Activated CD8-positive, alpha-beta memory T cell treated with anti-CD3 and anti-CD28 coated beads for 1 hour (primary cell): Measurements from ENCODE around the gene CTBP1.
"Not testable (repeated sequence)": the region's sequence is repeated elsewhere in the genome, so short reads cannot be mapped to it uniquely, and the experiment has no call there.

Source experiments
- DNase-seq, 2 donors: peaks; one replicate each; pipeline ENCODE4 v3.0.0-alpha.2; 2020; ENCODE audit warnings: low read depth in 1 of 2; ENCODE audit errors: extremely low read depth in 1 of 2

CTBP1 gene

DNA sequence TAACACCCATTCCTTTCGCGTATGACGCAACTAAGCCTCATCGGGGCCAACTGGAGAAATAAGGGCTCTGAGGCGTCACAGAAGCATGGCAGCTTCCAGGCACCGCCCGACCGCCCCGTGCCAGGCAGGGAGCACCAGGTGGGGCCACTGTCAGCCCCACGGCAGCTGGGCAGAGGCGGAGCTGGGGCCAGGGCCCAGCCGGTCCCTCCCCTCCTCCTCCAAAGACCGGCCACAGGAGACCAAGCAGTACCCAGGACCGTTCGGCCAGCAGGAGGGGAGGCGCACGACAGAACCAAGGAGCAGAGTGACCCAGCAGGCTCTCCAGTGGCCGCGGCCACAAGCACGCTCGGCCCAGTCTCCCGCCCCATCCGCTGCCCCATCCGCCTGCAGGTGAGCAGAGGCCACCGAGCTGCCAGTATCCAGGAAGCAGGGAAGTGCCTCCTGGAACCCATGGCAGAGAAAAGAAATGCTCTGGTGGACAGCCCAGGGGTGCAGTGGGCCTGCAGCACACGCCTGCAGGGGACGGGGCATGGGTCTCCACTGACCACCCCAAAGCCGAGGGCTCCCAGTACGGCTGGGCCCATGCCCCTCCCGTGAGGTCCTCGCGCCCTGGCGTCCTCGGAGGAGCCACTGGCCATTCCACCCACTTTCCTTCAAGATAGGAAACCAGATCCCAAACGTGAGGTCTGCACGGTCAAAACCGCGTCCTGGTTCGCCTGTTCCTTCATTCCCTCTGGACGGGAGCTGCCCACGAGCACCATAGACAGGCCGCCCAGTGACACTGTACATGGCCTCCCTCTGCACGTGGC lies 9.6 kb downstream of the CTBP1 start:
- DNase-seq: no peak

DNA sequence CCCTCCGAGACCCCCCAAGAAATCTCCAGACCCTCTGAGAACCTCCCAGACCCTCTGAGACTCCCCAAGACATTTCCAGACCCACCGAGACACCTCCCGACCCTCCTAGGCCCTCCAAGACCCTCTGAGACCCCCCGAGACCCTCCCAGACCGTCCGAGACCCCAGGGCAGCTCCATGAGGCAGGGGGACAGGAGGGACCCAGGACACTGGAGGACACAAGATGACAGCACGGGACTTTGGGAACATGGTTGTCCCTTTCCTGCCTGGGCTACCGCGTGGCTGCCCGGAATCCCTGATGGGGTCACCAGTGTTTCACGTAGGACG lies 10.3 kb downstream of the CTBP1 start:
- DNase-seq: no peak

DNA sequence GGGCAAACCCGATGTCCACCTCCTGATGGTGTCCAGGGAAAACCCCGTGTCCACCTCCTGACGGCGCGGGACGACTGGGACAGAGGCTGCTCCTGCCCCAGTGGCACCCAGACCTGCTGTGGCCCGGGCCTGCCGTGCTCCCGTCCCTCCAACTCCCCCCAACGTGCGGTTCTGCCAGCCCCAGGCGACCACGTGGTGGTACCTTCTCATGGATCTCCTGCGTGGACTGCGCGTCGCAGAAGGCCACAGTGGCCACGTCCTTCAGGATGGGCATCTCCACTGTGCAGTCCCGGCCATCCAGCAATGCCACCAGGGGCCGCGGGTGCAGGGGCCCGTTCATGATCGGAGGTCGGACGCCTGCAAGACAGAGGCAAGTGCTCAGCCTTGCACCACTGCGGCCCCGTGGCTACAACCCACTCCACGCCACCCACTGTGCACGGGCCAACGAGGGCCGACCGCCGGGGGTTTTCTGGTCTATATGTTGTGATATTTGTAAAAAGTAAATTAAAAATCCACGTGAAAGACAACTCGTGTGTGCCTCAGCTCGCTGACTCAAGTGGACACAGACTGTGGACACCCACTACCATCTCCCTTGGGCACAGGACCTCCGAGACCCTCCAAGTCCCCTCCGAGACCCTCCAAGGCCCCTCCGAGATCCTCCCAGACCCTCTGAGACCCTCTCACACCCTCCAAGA lies 10.8 kb downstream of the CTBP1 start:
- DNase-seq: no peak

DNA sequence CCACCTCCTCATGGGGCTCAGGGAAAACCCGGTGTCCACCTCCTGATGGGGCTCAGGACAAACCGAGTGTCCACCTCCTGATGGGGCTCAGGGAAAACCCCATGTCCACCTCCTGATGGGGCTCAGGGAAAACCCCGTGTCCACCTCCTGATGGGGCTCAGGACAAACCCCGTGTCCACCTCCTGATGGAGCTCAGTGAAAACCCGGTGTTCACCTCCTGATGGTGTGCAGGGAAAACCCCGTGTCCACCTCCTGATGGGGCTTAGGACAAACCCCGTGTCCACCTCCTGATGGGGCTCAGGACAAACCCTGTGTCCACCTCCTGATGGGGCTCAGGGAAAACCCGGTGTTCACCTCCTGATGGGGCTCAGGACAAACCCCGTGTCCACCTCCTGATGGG lies 11.7 kb downstream of the CTBP1 start:
- DNase-seq: not testable (repeated sequence)

DNA sequence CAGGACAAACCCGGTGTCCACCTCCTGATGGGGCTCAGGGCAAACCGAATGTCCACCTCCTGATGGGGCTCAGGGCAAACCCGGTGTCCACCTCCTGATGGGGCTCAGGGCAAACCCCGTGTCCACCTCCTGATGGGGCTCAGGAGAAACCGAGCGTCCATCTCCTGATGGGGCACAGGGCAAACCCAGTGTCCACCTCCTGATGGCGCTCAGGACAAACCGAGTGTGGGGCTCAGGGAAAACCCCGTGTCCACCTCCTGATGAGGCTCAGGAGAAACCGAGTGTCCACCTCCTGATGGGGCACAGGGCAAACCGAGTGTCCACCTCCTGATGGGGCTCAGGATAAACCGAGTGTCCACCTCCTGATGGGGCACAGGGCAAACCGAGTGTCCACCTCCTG lies 12.1 kb downstream of the CTBP1 start:
- not testable (repeated sequence) for DNase-seq

DNA sequence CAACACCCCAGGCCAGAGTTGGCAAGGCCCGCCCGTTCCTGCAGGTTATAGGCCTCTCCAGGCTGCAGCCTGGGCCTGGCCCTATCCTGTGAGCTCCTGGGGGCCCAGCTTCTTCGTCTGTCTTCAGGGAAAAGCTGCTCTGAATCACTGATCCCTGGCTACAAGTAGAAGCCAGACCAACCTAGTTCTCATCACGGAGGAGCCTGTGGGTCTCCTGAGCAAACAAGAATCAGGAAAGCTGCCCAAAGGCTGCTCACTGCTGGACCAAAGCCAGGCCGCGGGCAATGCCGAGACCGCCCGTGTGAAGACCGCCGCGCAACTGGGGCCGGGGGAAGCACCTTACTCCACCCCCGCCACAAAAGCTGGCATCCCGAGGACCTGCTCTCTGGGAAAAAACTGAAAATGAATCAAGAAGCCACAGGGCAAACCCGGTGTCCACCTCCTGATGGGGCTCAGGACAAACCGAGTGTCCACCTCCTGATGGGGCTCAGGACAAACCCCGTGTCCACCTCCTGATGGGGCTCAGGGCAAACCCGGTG lies 12.8 kb downstream of the CTBP1 start:
- no peak for DNase-seq

DNA sequence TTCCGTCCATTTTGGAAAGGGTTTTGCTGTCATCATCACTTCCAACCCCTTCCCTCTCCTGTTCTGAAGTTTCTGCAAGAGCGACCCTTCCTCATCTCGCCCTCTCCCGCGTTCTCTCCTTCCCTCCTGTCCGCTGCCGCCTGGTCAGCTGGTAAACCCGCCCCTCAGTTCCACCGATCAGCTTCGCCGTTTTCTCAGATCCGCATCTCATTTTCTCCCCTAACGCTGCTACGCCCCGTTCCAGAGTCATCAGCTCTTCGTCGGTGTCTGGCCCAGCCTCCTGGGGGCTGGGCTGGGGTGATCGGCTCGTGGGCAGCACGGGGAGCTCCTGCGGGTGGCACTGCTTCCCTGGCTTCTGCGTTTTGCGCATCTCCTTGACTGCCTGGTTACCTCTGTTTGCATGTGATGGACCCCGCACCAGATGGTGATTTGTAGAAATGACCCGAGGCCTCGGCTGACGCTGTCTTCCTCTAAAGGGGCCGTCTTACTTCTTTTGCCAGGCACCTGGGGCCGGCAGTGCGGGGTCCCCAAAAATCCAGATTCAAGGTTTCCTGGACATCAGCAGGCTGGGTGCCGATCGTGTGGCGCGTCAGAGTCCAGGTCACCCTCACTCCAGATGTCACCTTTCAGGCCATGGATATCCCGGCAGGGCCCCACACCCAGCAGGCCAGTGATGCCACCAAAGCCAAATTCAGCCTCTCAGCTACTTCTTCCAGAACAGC lies 13.4 kb downstream of the CTBP1 start:
- DNase-seq: no peak

DNA sequence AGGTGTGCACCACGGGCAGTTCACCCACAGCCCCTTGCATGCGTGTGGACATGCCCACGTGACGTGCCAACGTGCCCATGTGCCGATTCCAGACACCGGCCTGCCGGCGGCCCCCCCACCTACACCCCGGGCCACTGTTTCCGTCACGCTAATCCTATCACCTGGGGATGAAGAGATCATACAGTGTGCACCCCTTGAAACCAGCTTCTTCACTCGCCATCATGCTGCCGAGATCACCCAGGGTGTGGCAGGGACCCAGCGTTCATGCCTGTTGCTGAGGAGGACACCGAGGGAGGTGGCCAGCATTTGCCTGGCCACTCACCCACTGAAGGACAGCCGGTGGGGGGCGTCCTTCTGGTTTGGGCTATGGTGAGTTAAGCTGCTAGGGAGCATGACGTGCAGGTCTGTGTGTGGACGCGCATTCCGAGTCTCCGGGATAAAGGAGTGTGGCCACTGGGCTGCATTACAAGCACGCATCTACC lies 14.1 kb downstream of the CTBP1 start:
- DNase-seq: no peak

DNA sequence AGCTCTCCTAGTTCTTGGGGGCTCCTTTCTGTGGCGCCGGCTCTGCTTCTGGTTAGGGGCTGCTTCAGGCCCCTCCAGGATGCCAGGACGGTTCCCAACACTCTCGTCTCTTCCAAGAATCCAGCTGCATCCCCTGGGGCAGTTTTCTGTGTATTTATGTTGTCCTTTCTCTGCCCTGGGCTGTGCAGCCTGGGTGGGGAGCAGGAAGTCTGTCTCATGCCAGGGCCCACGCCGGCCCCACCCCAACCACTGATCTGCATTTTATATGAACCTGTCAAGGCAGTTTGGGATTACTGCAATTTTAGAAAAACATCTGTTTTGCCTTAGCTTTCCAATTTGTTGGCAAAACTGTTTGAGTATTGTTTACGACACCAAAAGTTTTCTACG lies 14.6 kb downstream of the CTBP1 start:
- DNase-seq: no peak

DNA sequence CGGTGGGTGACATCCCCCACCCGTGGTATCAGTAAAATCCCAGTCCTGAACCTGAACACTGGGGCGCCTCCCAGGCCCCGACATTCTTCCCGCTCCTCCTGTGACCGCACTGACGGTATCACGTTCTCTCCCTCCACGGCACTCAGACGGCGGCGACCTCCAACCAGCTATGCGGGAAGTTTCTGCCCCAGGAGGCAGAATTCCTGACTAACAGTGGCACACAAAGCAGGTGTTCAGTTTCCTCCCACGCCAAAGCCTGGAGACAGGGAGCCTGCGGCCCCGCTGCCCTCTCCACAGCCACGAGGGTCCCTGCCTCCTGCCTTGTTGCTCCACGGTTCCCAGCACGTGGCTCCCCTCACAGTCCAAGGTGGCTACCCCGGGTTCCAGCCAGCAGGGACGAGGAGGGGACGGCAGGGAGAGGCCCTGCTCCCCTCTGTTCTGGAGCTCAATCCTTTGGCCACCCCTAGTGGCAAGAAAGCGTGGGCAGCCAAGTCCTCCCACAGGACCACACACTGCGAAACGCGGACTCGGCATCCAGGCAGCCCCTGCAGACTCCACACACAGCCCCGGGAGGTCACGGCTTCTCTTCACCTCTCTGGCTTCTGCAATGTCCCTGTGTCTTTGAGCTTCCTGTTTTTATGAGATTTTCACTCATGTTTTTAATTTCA lies 15.2 kb downstream of the CTBP1 start:
- no peak for DNase-seq

DNA sequence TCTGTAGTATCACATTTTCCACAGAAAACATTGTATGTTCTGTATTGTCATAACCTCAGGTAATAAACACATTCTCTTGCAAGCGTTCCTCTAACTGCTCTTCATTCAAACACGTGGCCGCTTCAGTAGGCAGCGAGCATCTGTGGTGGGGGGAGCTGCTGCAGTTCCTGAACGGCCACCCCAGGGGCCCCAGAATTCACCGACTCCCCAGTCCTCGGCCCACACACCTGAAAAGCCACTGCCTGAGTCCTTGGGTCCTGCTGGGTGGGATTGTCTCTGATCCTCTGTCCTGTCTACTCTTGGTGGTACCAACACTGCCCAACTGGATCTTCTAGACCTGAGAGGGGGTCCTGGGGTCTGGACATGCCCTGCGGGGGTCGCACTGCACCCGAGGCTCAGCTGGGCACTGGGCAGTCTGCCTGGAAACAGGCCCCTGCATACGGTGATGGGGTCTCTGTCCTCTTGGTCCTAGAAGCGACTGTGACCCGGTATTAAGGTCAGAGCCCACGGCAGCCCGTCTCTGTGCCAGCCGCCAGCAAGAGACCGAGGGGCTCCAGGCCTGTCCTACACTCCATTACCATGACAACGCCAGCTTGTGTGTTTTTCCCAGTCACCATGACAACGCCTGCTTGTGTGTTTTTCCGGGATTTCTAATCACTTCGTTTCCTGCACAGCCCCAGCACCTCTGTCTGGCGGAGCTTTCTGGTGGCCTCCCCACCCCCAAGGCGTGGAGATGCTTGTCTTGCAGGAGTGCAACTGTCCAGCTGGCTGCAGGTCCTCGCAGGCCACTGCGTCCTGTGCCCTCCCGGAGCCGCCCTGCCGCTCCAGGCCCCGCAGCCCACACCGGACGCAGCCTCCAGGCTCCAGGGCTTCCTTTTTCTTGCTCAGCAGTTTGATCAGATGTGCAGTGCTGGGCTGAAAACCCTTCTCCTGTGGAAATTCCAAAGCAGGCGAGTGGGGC lies 16.0 kb downstream of the CTBP1 start:
- DNase-seq: no peak

DNA sequence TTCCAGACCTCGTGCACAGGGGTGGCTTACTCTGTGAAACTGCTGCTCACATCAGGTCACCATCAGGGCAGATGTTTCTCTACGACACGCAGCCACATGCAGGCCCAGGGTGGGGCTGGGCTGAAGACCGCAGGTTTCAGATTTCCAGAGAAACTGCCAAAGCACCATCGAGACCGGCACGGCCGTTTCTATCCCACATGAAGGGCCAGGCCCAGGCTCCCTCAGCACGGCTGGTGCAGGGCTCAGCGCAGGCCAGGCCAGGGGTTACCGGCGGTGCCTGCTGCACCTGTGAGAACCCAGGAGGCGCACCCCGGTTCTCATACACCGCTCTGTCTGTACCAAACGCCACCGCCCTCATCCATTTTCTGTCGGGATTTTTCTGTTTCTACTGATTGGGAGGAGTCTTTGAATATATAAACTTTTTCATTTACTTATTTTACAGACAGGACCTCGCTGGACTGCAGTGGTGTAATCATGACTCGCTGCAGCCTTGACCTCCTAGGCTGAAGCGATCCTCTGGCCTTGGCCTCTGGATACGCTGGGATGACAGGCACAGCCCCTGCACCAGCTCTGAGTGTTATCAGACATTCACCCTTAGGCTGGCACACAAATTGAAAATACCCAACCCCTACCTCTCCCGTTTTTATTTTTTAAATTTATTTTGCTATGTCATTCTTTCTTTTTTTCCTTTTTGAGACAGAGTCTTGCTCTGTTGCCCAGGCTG lies 17.1 kb downstream of the CTBP1 start:
- DNase-seq: no peak

DNA sequence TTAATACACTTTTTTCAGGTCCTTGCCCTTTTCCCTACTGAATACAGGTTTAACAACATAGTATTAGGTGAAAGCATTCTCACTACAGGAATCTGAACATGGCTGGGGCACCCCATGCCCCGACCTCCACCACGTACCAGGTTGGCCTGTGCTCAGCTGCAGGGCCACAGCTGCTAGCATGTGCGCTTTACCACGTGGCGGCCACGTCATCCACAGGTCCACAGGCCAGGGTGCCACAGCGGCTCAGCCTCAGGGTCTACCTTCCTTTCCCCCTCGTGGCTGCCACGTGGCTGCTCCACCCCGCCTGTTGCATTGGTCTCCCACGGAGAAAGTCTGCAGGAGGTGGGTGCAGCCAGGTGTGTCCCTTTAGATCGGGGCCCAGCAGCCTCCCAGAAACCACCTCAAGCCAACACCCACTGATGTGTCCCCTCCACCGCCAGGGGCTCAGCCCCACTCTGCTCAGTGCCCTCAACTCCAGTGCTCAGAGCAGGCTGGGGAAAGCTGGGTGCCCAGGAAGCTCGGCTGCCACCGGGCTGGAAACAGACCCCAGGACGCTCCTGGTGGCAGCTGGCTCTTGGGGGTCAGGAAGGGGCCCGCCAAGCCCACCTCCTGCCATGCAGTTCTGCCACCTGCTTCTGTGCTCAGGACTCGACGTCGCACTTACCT lies 17.8 kb downstream of the CTBP1 start:
- no peak for DNase-seq

DNA sequence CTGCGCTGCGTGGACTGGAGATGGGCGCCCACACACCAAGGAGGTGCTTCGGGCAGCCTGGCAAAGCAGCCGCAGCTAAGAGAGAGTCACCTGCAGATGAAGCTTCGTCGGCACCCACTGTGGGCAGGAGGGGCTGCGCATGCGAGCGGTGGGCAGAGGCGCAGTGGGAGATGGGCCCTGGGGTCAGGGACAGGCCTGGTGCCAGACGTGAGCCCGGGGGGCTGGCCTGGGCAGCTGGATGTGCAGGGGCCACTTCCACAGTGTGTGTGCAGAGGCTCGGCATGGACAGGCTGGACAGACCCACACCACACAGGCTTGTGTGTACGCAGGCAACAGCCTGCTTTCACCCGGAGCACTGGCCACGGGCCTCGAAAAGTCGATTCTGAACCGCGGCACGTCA lies 18.6 kb downstream of the CTBP1 start:
- no peak for DNase-seq

DNA sequence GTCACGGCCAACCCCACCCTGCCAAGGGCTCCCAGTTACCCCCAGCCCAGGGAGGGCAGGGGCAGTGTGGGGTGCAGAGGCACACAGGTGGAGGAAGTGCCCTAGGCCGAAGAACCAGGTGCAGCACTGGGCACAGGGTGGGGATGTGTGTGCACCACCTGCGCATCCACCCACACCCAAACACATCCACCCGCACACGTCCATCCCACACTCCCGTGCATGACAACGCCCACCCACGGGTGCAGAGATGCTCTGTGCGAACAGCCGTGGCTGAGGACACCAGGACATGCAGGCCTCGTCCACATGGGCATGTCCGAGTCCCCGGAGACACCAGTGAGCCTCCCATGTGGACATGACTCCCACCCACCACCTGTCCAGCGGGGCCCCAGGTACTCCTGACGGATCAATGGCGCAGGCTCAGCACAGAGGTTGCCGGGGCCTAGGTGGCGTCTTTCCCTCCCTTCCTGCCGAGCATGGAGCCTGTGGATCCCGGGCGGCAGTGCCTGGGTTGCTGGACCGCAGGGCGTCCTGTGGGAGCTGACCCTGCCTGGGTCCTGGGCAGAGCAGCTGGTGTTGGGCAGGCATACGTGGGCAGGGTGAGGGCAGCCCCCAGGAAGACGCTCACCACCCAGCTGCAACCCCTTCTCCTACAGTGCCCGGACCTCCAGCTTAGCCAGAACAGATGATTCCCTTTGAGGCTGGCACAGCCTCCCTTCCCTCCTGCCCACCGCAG lies 19.6 kb downstream of the CTBP1 start:
- no peak for DNase-seq

DNA sequence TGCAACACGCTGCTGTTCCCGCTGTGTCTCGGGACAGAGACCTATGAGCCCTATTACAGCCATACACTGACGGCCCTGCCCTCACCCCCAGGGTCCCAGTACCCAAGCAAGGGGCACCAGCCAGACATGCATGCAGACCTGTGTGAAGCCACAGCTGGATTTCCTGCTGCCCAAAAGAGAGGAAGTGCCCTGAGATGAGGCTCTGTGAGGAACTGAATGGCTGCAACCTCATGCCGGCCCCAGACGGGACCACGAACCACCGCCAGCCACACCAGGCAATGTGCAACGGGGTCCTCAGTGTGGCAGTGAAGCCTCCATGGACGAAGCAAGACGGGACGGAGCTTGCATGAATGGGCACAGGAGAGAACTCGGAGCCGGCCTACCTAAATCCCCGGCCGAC lies 21.1 kb downstream of the CTBP1 start:
- DNase-seq: no peak

DNA sequence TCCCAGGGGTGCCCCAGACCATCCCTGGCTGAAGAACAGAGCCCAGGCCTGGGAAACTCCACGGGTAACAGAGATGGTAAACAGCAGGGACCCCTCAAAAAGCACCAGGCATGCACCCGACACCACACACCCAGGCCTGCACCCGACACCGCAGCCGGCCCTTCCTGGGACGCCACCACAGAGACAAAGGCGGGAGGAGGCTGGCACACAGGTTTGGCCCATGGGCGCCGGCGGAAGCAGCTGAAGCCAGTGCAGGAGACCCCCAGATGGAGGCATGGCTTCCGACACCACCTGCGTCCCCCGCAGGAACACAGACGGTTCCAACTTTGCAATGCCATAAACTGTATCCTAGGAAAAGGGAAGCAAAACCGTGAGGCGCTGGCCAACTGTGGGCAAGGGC lies 22.3 kb downstream of the CTBP1 start:
- no peak for DNase-seq

DNA sequence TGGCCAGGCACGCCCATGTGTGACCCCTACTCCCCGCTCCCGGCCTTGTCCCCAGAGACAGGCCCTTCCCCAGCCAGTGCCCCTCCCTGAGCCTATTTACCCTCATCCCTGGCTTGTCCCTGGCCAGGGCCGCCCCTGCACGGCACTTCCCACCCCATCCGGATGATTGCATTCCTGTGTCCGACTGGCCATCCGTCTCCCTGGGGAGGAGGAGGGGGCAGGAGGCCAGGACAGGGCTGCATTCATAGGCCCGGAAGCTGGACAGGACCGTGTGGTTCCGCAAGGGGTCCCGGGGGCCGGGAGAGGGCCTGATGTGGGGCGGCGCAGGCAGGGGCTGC lies 22.8 kb downstream of the CTBP1 start:
- no peak for DNase-seq
